Upper lobe of left lung (tissue), 4 donors: ENCODE data around the gene OR2AG2.

Experiments
- CTCF ChIP-seq, 6 experiments: fragments of 450-650 bp in 4 of 6; fragments of 200-600 bp in 2 of 6; sonication (generic) in 2 of 6; IDR thresholded peaks; one replicate each; pipeline ENCODE4 v1.5.1; 2016 to 2019; ENCODE audit warnings: antibody characterized with exemption in 6 of 6
- EP300 ChIP-seq, 4 donors: sonication (generic); formaldehyde crosslinking; IDR thresholded peaks; one replicate each; pipeline ENCODE4 v1.5.1; 2017; ENCODE audit warnings: antibody characterized with exemption in 4 of 4, control low read depth in 2 of 4
- POLR2AphosphoS5 ChIP-seq, 2 donors: sonication (generic); formaldehyde crosslinking; IDR thresholded peaks; one replicate each; pipeline ENCODE4 v1.5.1; 2017; ENCODE audit warnings: antibody characterized with exemption in 2 of 2

- no peak for TF ChIP-seq POLR2AphosphoS5 (IDR thresholded peaks at IDR 0.05)
- TF ChIP-seq EP300 (IDR thresholded peaks at IDR 0.05), result no peak
- TF ChIP-seq CTCF (IDR thresholded peaks at IDR 0.05), result no peak
These were observed 36.5 kb downstream of the OR2AG2 start for GRCh38 chr11:6735306-6735705.
